SK-N-SH (cell line): ENCODE measurements around the gene ZNF750. TPM values are rescaled to one million over a fixed set of nuclear protein-coding genes. Genes with fewer than 3 reads are reported as not detected.

Experiments
- CTCF ChIA-PET: fragments of 300-600, 350-600 bp; formaldehyde crosslinking; extraction: SDS; loops from one replicate; lab custom pipeline; 2021; lab: Yijun Ruan, JAX
- POLR2A ChIA-PET: fragments of 350-600 bp; sonication (Branson Sonifier 250); formaldehyde crosslinking; extraction: SDS; loops from one replicate; lab custom pipeline; 2020; ENCODE audit warnings: antibody characterized with exemption, inconsistent platforms; lab: Yijun Ruan, JAX
- DNase-seq: peaks from one replicate; pipeline ENCODE4 v3.0.0; 2012
- H2AFZ ChIP-seq: fragments of 200-600 bp; sonication (generic); 2 replicates; pipeline ENCODE4 v1.8.1; 2016; ENCODE audit warnings: antibody characterized with exemption, mild to moderate bottlenecking, low read depth
- H3F3A ChIP-seq: fragments of 200-600 bp; sonication (generic); replicated peaks from 2 replicates; pipeline ENCODE3; 2016; ENCODE audit warnings: antibody characterized with exemption, mild to moderate bottlenecking; ENCODE audit not compliant: insufficient read depth
- H3K27ac ChIP-seq, 2 experiments: fragments of 200-500 bp in 1 of 2; fragments of 200-600 bp in 1 of 2; sonication (Bioruptor generic) in 1 of 2; sonication (generic), shearing (Covaris generic) in 1 of 2; 2 replicates each; pipeline versions ENCODE4 v1.5.1 to v1.6.1; 2014 to 2016; ENCODE audit warnings: low read depth in 2 of 2, inconsistent platforms in 1 of 2, low read length in 1 of 2, mild to moderate bottlenecking in 1 of 2, mixed read lengths in 1 of 2
- H3K27me3 ChIP-seq: fragments of 200-600 bp; sonication (generic), shearing (Covaris generic); 2 replicates; pipeline ENCODE4 v1.6.1; 2016; ENCODE audit warnings: mixed run types; ENCODE audit not compliant: insufficient read depth
- H3K36me3 ChIP-seq, 2 experiments: fragments of 200-500 bp in 1 of 2; fragments of 200-600 bp in 1 of 2; sonication (Bioruptor generic) in 1 of 2; sonication (generic) in 1 of 2; replicated peaks in 1 of 2; 2 replicates each; pipeline versions ENCODE3 to v1.5.1; 2014 to 2016; ENCODE audit warnings: low read length in 1 of 2, mild to moderate bottlenecking in 1 of 2; ENCODE audit not compliant: insufficient read depth in 2 of 2, control insufficient read depth in 1 of 2
- H3K4me1 ChIP-seq, 2 experiments: fragments of 200-500 bp in 1 of 2; fragments of 200-600 bp in 1 of 2; sonication (Bioruptor generic) in 1 of 2; sonication (generic), shearing (Covaris generic) in 1 of 2; 2 replicates each; pipeline versions ENCODE4 v1.5.1 to v1.6.1; 2014 to 2016; ENCODE audit warnings: low read depth in 1 of 2, low read length in 1 of 2, mixed run types in 1 of 2; ENCODE audit not compliant: insufficient read depth in 2 of 2, control insufficient read depth in 1 of 2
- H3K4me2 ChIP-seq: fragments of 200-600 bp; sonication (generic), shearing (Covaris generic); 2 replicates; pipeline ENCODE4 v1.6.1; 2017; ENCODE audit warnings: mixed run types
- H3K4me3 ChIP-seq, 2 experiments: fragments of 200-500 bp in 1 of 2; fragments of 200-600 bp in 1 of 2; sonication (Bioruptor generic) in 1 of 2; sonication (generic), shearing (Covaris generic) in 1 of 2; 2 replicates each; pipeline versions ENCODE4 v1.5.1 to v1.8.1; 2014 to 2016; ENCODE audit warnings: low read depth in 2 of 2, inconsistent platforms in 1 of 2, low read length in 1 of 2, mild to moderate bottlenecking in 1 of 2, mixed read lengths in 1 of 2, moderate library complexity in 1 of 2
- H3K79me2 ChIP-seq: fragments of 200-600 bp; sonication (generic); 2 replicates; pipeline ENCODE4 v1.8.1; 2017; ENCODE audit warnings: mild to moderate bottlenecking; ENCODE audit not compliant: insufficient read depth
- H3K9ac ChIP-seq: fragments of 200-600 bp; sonication (generic); 2 replicates; pipeline ENCODE4 v1.6.1; 2017; ENCODE audit warnings: mixed run types
- H3K9me2 ChIP-seq: fragments of 200-600 bp; sonication (generic); 2 replicates; pipeline ENCODE4 v1.6.1; 2017; ENCODE audit warnings: mixed run types
- H3K9me3 ChIP-seq: fragments of 200-600 bp; sonication (generic); 2 replicates; pipeline ENCODE4 v1.6.1; 2017; ENCODE audit warnings: mixed run types, mild to moderate bottlenecking, moderate library complexity
- H4K20me1 ChIP-seq: fragments of 200-600 bp; sonication (generic); 2 replicates; pipeline ENCODE4 v1.6.1; 2017; ENCODE audit warnings: mild to moderate bottlenecking, mixed run types; ENCODE audit not compliant: insufficient read depth
- ELF1 ChIP-seq: IDR thresholded peaks from 2 replicates; pipeline ENCODE4 v1.4.0; 2012
- EZH2phosphoT487 ChIP-seq: fragments of 200-600 bp; sonication (generic); IDR thresholded peaks from 2 replicates; pipeline ENCODE4 v1.6.1; 2017; ENCODE audit warnings: low read depth, mixed run types, mild to moderate bottlenecking, antibody characterized with exemption, moderate library complexity, borderline replicate concordance
- FOXJ3 ChIP-seq: sonication (generic); formaldehyde crosslinking; IDR thresholded peaks from 2 replicates; pipeline ENCODE4 v1.5.1; 2020; ENCODE audit warnings: mild to moderate bottlenecking, missing genetic modification reagents
- GATA2 ChIP-seq: sonication (generic); formaldehyde crosslinking; IDR thresholded peaks from 2 replicates; pipeline ENCODE4 v1.5.0; 2020; ENCODE audit warnings: mild to moderate bottlenecking, missing genetic modification reagents
- NFIC ChIP-seq: IDR thresholded peaks from 2 replicates; pipeline ENCODE4 v1.4.0; 2012; ENCODE audit warnings: borderline replicate concordance
- POLR2AphosphoS5 ChIP-seq: IDR thresholded peaks from 2 replicates; pipeline ENCODE4 v1.6.1; 2012; ENCODE audit warnings: low read depth, low read length
- RAD21 ChIP-seq: IDR thresholded peaks from 2 replicates; pipeline ENCODE4 v1.6.1; 2012; ENCODE audit warnings: mild to moderate bottlenecking, low read length
- RCOR1 ChIP-seq: fragments of 150-350 bp; IDR thresholded peaks from 2 replicates; pipeline ENCODE4 v1.6.1; 2017; ENCODE audit warnings: antibody characterized with exemption, low read length
- RFX5 ChIP-seq: IDR thresholded peaks from 2 replicates; pipeline ENCODE4 v1.6.1; 2012; ENCODE audit warnings: mild to moderate bottlenecking, improper control_type of control experiment, low read length
- RXRA ChIP-seq: IDR thresholded peaks from 2 replicates; pipeline ENCODE4 v1.4.0; 2012; ENCODE audit warnings: low read depth, mild to moderate bottlenecking, borderline replicate concordance
- SIN3A ChIP-seq: IDR thresholded peaks from 2 replicates; pipeline ENCODE4 v1.6.1; 2012; ENCODE audit warnings: low read depth, mild to moderate bottlenecking, low read length, moderate library complexity, borderline replicate concordance
- USF2 ChIP-seq: fragments of 150-350 bp; IDR thresholded peaks from 2 replicates; pipeline ENCODE4 v1.6.1; 2017; ENCODE audit warnings: antibody characterized with exemption, low read length, low read depth, borderline replicate concordance
- YY1 ChIP-seq: IDR thresholded peaks from 2 replicates; pipeline ENCODE4 v1.4.0; 2012; ENCODE audit warnings: low read depth, mild to moderate bottlenecking
- WGBS: methylation state at CpG from one replicate; pipeline ENCODE4 v1.1.6; 2017; ENCODE audit warnings: low lambda C conversion rate; 5-methylcytosine and 5-hydroxymethylcytosine counted together
- polyA plus RNA-seq, 3 experiments: library from polyadenylated mRNA; depleted of rRNA; stranded (reverse); fragments of >200 nt; gene quantifications; 2 replicates each; pipeline ENCODE4 v1.2.3, GENCODE V29; 2012
- TF ChIP-seq, protein P1 (sequence below): IDR thresholded peaks from 2 replicates; pipeline ENCODE4 v1.4.0; 2012; ENCODE audit warnings: low read depth, borderline replicate concordance
- TF ChIP-seq, protein P2 (sequence below): fragments of 150-350 bp; IDR thresholded peaks from 2 replicates; pipeline ENCODE4 v1.6.1; 2016; ENCODE audit warnings: mild to moderate bottlenecking, low read depth, low read length
- TF ChIP-seq, protein P3 (sequence below): fragments of 200-600 bp; sonication (generic); IDR thresholded peaks from 2 replicates; pipeline ENCODE4 v1.6.1; 2017; ENCODE audit warnings: antibody characterized with exemption, mild to moderate bottlenecking, moderate library complexity
- TF ChIP-seq, protein P4 (sequence below): IDR thresholded peaks from 2 replicates; pipeline ENCODE4 v1.4.0; 2012; ENCODE audit warnings: low read depth

Gene ZNF750
- polyA plus RNA-seq, 1 of the 3 experiments (the other 2 are of a cell fraction): not detected

DNA sequence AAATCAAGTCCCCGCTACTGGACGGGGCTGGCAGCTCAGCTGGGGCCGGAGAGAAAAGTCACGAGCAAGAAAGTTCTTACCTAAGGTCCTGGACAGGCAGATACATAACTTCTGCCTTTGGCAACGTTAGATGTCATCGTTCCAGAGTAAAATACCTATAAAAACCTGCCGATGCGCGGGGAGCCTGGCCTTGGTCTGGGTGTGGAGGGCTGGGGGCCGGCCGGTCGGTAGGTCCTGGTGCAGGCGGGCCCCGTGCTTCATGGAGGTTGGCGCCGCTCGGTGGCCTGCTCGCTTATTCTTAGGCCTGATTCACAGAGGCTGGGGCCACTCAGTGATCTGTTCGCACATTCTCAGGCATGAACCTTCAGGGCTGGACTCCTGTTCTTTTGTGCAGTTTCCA, 33.7 kb upstream of the ZNF750 start:
- peaks cover 0 to 2% of the 10 kb centered on the region in 2 experiments; a peak in 1 of 4 replicates for H3K4me1 ChIP-seq
- H3F3A ChIP-seq: peaks cover 8% of the 10 kb centered on the region
- TF ChIP-seq NFIC (no peak), POLR2AphosphoS5 (no peak), RFX5 (no peak), ELF1 (no peak), RAD21 (no peak), SIN3A (no peak), EZH2phosphoT487 (no peak), RCOR1 (no peak), RXRA (no peak), YY1 (no peak), GATA2 (CRISPR knock-in tag) (no peak), FOXJ3 (CRISPR knock-in tag) (no peak), USF2 (no peak)
- TF ChIP-seq, protein P1, sequence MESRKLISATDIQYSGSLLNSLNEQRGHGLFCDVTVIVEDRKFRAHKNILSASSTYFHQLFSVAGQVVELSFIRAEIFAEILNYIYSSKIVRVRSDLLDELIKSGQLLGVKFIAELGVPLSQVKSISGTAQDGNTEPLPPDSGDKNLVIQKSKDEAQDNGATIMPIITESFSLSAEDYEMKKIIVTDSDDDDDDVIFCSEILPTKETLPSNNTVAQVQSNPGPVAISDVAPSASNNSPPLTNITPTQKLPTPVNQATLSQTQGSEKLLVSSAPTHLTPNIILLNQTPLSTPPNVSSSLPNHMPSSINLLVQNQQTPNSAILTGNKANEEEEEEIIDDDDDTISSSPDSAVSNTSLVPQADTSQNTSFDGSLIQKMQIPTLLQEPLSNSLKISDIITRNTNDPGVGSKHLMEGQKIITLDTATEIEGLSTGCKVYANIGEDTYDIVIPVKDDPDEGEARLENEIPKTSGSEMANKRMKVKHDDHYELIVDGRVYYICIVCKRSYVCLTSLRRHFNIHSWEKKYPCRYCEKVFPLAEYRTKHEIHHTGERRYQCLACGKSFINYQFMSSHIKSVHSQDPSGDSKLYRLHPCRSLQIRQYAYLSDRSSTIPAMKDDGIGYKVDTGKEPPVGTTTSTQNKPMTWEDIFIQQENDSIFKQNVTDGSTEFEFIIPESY: no peak
- TF ChIP-seq, protein P2, sequence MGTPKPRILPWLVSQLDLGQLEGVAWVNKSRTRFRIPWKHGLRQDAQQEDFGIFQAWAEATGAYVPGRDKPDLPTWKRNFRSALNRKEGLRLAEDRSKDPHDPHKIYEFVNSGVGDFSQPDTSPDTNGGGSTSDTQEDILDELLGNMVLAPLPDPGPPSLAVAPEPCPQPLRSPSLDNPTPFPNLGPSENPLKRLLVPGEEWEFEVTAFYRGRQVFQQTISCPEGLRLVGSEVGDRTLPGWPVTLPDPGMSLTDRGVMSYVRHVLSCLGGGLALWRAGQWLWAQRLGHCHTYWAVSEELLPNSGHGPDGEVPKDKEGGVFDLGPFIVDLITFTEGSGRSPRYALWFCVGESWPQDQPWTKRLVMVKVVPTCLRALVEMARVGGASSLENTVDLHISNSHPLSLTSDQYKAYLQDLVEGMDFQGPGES: no peak
- TF ChIP-seq, protein P3, sequence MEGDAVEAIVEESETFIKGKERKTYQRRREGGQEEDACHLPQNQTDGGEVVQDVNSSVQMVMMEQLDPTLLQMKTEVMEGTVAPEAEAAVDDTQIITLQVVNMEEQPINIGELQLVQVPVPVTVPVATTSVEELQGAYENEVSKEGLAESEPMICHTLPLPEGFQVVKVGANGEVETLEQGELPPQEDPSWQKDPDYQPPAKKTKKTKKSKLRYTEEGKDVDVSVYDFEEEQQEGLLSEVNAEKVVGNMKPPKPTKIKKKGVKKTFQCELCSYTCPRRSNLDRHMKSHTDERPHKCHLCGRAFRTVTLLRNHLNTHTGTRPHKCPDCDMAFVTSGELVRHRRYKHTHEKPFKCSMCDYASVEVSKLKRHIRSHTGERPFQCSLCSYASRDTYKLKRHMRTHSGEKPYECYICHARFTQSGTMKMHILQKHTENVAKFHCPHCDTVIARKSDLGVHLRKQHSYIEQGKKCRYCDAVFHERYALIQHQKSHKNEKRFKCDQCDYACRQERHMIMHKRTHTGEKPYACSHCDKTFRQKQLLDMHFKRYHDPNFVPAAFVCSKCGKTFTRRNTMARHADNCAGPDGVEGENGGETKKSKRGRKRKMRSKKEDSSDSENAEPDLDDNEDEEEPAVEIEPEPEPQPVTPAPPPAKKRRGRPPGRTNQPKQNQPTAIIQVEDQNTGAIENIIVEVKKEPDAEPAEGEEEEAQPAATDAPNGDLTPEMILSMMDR: no peak
- TF ChIP-seq, protein P4, sequence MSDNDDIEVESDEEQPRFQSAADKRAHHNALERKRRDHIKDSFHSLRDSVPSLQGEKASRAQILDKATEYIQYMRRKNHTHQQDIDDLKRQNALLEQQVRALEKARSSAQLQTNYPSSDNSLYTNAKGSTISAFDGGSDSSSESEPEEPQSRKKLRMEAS: no peak
- H3K27ac ChIP-seq: no peak overlapping the region
- WGBS: 96% methylated on average over 19 of the region's 19 CpGs
- H3K4me3 ChIP-seq: no peak overlapping the region
- peaks cover 0 to 23% of the 10 kb centered on the region in 2 experiments for H3K36me3 ChIP-seq
- H3K9me3 ChIP-seq: no peaks in the 10 kb centered on the region
- no peak for DNase-seq
- H4K20me1 ChIP-seq: no peaks in the 10 kb centered on the region
- no peak overlapping the region for H2AFZ ChIP-seq
- peaks cover 13% of the 10 kb centered on the region; the same call in 1 of the 2 replicates for H3K79me2 ChIP-seq
- H3K9ac ChIP-seq: no peak overlapping the region
- H3K4me2 ChIP-seq: no peak overlapping the region
- ChIA-PET CTCF (interaction anchor here (1.5 kb wide), 1 partner anchor 91 kb away, joined by 4 read pairs; no protein-coding TSS in a partner anchor), POLR2A (no interaction called here)
- H3K9me2 ChIP-seq: no peaks in the 10 kb centered on the region
- H3K27me3 ChIP-seq: no peaks in the 10 kb centered on the region
